Measurements from ENCODE around the gene TMEM232.

TMEM232 gene

DNA sequence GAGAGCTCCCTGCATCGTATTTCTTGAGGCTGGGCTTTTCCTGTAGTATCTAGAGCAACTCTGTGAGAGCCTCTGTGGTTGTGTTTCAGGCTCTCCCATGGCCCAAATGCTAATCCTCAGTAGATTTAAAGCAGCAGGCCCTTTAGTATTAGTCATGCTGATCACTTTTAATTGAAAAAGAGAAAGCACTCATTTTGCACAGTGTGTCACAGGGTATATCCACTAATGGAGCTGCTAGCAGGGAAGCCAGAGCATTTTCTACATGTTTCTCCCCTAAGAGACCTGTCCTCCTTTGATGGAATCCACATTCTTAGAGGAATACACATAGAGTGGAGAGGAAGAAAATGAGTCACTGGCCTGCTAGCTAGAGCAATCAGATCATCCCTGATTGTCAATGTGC is 348.5 kb downstream of the TMEM232 start:
- DNase-seq, result peak; percentile 97

DNA sequence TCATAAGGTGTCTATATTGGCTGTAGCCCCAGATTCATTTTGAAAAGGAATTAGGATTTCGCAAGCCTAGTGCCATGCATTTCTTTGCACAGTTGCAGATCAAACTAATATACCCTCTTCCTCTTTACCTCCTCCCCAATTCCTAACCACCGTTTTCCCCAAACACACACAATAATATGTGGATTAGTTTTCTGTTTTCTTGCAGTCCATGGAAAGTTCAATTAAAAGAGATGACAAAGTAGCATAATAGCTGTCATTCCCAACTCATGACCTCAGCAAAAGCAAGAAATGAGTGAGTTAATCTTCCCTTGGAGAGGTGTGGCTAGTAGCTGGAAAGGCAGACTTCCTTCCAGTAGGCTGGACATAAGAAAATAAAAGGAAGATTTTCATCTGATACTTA is 349.1 kb downstream of the TMEM232 start:
- peak; percentile 74 for DNase-seq

DNA sequence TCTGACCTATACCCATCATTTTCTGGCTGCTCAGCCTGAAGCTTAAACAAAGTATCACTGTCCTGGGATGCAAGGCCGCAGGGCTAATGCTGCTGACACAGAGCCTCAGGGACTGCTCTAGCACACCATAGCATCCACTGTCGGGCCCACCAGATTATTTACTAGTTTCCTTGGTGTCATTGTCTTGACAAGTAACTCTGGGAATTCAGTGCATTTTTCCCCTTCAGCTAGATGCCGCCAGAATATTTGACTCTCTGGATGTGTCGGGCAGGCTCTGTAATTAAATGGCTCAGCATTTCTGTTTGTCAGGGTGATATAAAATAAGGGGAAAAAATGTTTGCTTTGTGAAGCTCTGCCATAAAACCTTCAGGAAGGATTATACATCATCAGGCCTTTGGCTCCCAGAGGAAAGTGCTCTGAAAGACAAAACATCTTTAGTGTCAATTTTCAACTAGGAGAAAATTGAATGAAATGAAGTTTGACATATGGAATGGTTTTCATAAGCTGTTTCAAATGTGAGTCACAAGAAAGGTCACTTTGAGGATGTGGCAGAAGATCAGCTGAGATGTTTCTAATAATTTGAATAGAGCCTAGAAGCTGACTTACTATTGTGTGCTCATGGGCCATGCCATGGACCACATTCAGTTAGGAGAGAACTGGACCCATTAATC is 350.1 kb downstream of the TMEM232 start:
- DNase-seq, result peak; percentile 97

DNA sequence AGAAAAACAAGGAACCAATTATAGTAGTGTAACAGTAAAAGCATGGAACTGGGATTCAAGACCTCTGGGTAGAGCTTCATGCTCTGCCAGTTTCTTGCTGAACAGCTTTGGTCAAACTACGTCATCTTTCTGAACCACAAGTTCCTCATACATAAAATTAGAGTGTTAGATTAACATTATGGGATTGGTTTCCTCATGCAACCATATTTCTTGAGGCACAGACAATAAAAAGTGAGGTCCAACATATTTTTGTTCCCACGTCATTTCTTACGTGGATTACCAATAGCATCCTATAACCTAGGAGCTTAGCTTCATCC is 354.8 kb downstream of the TMEM232 start:
- DNase-seq, result no peak

DNA sequence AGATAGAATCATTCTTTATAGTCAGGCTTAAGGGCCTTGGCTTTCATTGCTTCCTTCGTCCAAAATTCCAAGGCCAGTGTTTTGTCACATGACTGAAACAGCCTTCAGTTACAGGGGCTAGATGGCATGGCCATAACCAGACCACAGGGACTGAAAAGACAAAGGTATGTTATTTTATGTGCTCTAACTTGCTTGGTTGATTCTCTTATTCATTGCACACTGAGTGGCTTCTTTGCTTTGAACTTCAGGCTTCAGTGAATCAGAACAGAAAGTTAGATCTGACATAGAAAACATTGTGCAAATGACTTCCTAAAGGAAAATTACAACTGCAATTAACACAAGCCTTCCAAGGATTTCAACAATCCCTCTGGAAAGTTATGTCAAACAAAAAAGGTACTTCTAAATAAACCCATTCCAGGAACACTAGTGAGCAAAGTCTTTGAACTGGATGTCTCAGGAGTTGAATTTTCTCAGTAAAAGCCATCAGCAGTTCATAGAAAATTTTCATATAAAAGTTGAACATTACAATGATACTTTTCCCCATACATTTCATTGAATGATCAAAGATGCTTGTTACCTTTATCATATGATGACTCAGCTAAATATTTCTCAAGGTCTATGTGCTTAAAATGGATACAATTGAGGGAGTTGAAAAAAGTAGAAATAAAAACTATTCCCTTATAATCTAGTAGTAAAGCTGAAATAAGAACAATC is 355.3 kb downstream of the TMEM232 start:
- no peak for DNase-seq
